ENCODE measurements around the gene CLSTN2. TPM values are rescaled to one million over a fixed set of nuclear protein-coding genes. Genes with fewer than 3 reads are reported as not detected.

The CLSTN2 gene
- total and polyA plus RNA-seq, 2 of the 13 experiments (the other 11 are each of a cell fraction or from before 2014, with no cell fraction given) = not detected

DNA sequence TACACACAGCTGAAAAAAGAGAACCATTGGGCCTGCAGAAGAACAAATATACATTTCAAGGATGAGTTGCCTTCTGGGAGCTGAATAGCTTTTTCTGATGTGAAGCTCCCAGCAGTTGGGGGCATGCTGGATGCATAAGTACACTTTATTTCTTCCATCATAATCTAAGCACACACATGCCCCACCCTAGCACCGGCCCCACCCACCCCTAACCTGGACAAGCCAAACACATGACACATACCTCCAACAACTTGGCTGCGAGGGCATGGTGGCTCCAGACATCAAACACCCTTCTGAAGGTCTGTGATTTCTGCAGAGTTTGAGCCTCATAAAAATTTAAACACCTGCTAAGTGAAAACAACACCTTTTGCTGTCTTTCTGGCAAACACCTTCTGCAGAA is 435.7 kb downstream of the CLSTN2 start (continued):
- TF ChIP-seq, protein P1, sequence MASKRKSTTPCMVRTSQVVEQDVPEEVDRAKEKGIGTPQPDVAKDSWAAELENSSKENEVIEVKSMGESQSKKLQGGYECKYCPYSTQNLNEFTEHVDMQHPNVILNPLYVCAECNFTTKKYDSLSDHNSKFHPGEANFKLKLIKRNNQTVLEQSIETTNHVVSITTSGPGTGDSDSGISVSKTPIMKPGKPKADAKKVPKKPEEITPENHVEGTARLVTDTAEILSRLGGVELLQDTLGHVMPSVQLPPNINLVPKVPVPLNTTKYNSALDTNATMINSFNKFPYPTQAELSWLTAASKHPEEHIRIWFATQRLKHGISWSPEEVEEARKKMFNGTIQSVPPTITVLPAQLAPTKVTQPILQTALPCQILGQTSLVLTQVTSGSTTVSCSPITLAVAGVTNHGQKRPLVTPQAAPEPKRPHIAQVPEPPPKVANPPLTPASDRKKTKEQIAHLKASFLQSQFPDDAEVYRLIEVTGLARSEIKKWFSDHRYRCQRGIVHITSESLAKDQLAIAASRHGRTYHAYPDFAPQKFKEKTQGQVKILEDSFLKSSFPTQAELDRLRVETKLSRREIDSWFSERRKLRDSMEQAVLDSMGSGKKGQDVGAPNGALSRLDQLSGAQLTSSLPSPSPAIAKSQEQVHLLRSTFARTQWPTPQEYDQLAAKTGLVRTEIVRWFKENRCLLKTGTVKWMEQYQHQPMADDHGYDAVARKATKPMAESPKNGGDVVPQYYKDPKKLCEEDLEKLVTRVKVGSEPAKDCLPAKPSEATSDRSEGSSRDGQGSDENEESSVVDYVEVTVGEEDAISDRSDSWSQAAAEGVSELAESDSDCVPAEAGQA (IDR thresholded peaks at IDR 0.05; ENCODE audit: low read depth) = no peak
- TF ChIP-seq, protein P1 (CRISPR knock-in tag; IDR thresholded peaks at IDR 0.05; ENCODE audit: borderline replicate concordance) = no peak
- TF ChIP-seq ZNF570 (CRISPR knock-in tag; IDR thresholded peaks at IDR 0.05; ENCODE audit: borderline replicate concordance) = no peak
- TF ChIP-seq SNAI1 (CRISPR knock-in tag; IDR thresholded peaks at IDR 0.05; ENCODE audit: borderline replicate concordance) = no peak
- TF ChIP-seq, protein P2, sequence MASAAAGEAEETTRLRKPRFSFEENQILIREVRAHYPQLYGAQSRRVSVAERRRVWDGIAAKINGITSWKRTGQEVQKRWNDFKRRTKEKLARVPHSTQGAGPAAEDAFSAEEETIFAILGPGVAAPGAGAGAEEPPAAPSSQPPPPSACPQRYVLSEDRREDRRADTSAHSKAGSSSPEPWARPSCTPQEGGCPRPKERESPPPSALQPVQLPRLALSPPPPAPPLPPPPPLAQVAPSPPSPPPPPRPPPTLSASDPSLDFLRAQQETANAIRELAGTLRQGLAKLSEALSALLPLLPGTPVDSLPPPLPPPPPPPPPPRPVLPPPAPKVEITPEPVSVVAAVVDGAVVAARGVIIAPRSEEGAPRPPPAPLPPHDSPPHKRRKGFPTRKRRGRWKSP (CRISPR knock-in tag; IDR thresholded peaks at IDR 0.05) = no peak

DNA sequence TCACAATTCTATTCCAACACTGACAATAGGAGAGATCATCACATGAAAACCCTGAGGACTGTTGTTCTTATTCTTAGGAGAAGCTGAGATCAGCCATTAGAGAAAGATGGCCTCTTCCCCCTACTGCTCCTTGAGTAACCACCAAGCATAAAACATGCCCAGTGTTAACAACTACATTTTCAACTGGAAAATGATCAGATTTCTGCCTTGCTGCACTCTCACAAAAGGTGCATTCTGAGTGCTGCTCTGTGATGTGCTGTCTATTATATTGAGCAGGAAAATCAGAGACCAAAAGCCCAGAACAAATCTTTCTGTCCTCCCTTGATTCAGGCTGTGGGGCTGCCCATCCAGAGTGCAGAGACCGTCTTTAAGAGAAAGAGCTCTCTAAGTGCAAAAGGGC is 438.2 kb downstream of the CLSTN2 start:
- Histone ChIP-seq H3K79me2 (ENCODE audit: insufficient read depth, low read length) (no peaks in the 10 kb centered on the region), H3K27me3 (ENCODE audit: control insufficient read depth in 1 of 2, insufficient read depth in 2 of 2, low read length in 2 of 2) (no peaks in the 10 kb centered on the region), H3K9me3 (ENCODE audit: low read length) (no peaks in the 10 kb centered on the region), H3K36me3 (replicated peaks in 1 of 2; ENCODE audit: control insufficient read depth in 1 of 2, insufficient read depth in 2 of 2, low read length in 2 of 2) (no peaks in the 10 kb centered on the region), H3K9ac (ENCODE audit: insufficient read depth, low read depth, low read length) (no peak overlapping the region), H4K20me1 (ENCODE audit: insufficient read depth, low read length) (no peaks in the 10 kb centered on the region), H3K4me2 (ENCODE audit: low read depth, low read length) (no peak overlapping the region), H3K27ac (ENCODE audit: extremely low read length, insufficient read depth, low read length) (no peak overlapping the region), H3K4me3 (replicated peaks in 1 of 3; ENCODE audit: insufficient read depth in 1 of 3, low read depth in 2 of 3, low read length in 3 of 3) (no peak overlapping the region), H2AFZ (ENCODE audit: low read length) (no peak overlapping the region), H3K4me1 (ENCODE audit: insufficient read depth, low read length) (no peaks in the 10 kb centered on the region)
- FAIRE-seq (no peak), DNase-seq (ENCODE audit: low spot score) (no peak), ATAC-seq (no peak)
- no TSS peak for BruUV-seq (replicated peaks)
- in situ Hi-C loops (cut with HindIII; ENCODE audit: extremely low pct_ligation_motif_present, low pct_unique_long_range_greater_than_20kb) = no loop called here
- ChIA-PET POLR2A (no interaction called here), CTCF (ENCODE audit: low intra/inter-chr PET ratio, low total read pairs) (no interaction called here)
- no CpG with 5 or more reads among the region's 1 CpG for WGBS (ENCODE audit: low lambda C conversion rate)
- intact Hi-C loops (cut with micrococcal nuclease; ENCODE audit: unreplicated experiment) = no loop called here
- no peak for TF ChIP-seq TAF15 (IDR thresholded peaks at IDR 0.05; ENCODE audit: low read depth, low read length, poor library complexity, severe bottlenecking)
- TF ChIP-seq NR1H2 (CRISPR knock-in tag; IDR thresholded peaks at IDR 0.05; ENCODE audit: borderline replicate concordance, low read depth) = no peak
- TF ChIP-seq HOXA5 (CRISPR knock-in tag; IDR thresholded peaks at IDR 0.05) = no peak
- TF ChIP-seq, protein P3, sequence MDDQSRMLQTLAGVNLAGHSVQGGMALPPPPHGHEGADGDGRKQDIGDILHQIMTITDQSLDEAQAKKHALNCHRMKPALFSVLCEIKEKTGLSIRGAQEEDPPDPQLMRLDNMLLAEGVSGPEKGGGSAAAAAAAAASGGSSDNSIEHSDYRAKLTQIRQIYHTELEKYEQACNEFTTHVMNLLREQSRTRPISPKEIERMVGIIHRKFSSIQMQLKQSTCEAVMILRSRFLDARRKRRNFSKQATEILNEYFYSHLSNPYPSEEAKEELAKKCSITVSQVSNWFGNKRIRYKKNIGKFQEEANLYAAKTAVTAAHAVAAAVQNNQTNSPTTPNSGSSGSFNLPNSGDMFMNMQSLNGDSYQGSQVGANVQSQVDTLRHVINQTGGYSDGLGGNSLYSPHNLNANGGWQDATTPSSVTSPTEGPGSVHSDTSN (CRISPR knock-in tag; IDR thresholded peaks at IDR 0.05; ENCODE audit: borderline replicate concordance) = no peak
- TF ChIP-seq, protein P4, sequence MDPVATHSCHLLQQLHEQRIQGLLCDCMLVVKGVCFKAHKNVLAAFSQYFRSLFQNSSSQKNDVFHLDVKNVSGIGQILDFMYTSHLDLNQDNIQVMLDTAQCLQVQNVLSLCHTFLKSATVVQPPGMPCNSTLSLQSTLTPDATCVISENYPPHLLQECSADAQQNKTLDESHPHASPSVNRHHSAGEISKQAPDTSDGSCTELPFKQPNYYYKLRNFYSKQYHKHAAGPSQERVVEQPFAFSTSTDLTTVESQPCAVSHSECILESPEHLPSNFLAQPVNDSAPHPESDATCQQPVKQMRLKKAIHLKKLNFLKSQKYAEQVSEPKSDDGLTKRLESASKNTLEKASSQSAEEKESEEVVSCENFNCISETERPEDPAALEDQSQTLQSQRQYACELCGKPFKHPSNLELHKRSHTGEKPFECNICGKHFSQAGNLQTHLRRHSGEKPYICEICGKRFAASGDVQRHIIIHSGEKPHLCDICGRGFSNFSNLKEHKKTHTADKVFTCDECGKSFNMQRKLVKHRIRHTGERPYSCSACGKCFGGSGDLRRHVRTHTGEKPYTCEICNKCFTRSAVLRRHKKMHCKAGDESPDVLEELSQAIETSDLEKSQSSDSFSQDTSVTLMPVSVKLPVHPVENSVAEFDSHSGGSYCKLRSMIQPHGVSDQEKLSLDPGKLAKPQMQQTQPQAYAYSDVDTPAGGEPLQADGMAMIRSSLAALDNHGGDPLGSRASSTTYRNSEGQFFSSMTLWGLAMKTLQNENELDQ (CRISPR knock-in tag; IDR thresholded peaks at IDR 0.05; ENCODE audit: borderline replicate concordance) = no peak
- TF ChIP-seq ZNF256 (CRISPR knock-in tag; conservative IDR thresholded peaks at IDR 0.05) = no peak
- TF ChIP-seq KMT2B (CRISPR knock-in tag; IDR thresholded peaks at IDR 0.05) = no peak
